ENCODE results near the gene PSMA3. TPM values are rescaled to one million over a fixed set of nuclear protein-coding genes. Genes with fewer than 3 reads are reported as not detected.

Gene PSMA3
- total and polyA plus RNA-seq, 9 of the 15 experiments (the other 6 are each of a cell fraction or from before 2014, with no cell fraction given) = 129 to 786 (median 319) TPM

GRCh38 chr14:58244556-58245387 is at the start of gene PSMA3 (continued):
- TF ChIP-seq, protein P1, sequence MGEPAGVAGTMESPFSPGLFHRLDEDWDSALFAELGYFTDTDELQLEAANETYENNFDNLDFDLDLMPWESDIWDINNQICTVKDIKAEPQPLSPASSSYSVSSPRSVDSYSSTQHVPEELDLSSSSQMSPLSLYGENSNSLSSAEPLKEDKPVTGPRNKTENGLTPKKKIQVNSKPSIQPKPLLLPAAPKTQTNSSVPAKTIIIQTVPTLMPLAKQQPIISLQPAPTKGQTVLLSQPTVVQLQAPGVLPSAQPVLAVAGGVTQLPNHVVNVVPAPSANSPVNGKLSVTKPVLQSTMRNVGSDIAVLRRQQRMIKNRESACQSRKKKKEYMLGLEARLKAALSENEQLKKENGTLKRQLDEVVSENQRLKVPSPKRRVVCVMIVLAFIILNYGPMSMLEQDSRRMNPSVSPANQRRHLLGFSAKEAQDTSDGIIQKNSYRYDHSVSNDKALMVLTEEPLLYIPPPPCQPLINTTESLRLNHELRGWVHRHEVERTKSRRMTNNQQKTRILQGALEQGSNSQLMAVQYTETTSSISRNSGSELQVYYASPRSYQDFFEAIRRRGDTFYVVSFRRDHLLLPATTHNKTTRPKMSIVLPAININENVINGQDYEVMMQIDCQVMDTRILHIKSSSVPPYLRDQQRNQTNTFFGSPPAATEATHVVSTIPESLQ (CRISPR knock-in tag; IDR thresholded peaks at IDR 0.05) = no peak
- TF ChIP-seq BACH1 (tag; IDR thresholded peaks at IDR 0.05) = peak; percentile 82
- TF ChIP-seq HDAC2 (IDR thresholded peaks at IDR 0.05) = peak; percentile 40; the same call in 1 of the 2 replicates
- TF ChIP-seq KDM5B (IDR thresholded peaks at IDR 0.05; ENCODE audit: insufficient replicate concordance, low read depth, low read length) = peak; percentile 83
- no peak for TF ChIP-seq FOXJ2 (tag; IDR thresholded peaks at IDR 0.05)
- 0 out of 2 replicates have a peak, but pooled peaks have one; percentile 25 for TF ChIP-seq ZBTB9 (CRISPR knock-in tag; IDR thresholded peaks at IDR 0.05)
- TF ChIP-seq, protein P2, sequence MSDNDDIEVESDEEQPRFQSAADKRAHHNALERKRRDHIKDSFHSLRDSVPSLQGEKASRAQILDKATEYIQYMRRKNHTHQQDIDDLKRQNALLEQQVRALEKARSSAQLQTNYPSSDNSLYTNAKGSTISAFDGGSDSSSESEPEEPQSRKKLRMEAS (CRISPR knock-in tag; IDR thresholded peaks at IDR 0.05) = peak; percentile 31
- TF ChIP-seq TEAD4 (IDR thresholded peaks at IDR 0.05; ENCODE audit: low read length) = peak; percentile 22; the same call in 1 of the 2 replicates
- TF ChIP-seq TEAD4 (CRISPR knock-in tag; IDR thresholded peaks at IDR 0.05; ENCODE audit: borderline replicate concordance) = no peak
- TF ChIP-seq, protein P3, sequence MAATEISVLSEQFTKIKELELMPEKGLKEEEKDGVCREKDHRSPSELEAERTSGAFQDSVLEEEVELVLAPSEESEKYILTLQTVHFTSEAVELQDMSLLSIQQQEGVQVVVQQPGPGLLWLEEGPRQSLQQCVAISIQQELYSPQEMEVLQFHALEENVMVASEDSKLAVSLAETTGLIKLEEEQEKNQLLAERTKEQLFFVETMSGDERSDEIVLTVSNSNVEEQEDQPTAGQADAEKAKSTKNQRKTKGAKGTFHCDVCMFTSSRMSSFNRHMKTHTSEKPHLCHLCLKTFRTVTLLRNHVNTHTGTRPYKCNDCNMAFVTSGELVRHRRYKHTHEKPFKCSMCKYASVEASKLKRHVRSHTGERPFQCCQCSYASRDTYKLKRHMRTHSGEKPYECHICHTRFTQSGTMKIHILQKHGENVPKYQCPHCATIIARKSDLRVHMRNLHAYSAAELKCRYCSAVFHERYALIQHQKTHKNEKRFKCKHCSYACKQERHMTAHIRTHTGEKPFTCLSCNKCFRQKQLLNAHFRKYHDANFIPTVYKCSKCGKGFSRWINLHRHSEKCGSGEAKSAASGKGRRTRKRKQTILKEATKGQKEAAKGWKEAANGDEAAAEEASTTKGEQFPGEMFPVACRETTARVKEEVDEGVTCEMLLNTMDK (IDR thresholded peaks at IDR 0.05; ENCODE audit: borderline replicate concordance, insufficient read depth, low read depth, low read length, poor library complexity, severe bottlenecking) = peak; percentile 30
- peak; percentile 18; the same call in 1 of the 2 replicates for TF ChIP-seq CREB3L1 (IDR thresholded peaks at IDR 0.05; ENCODE audit: borderline replicate concordance, low read depth)
- no peak for TF ChIP-seq ZNF12 (CRISPR knock-in tag; IDR thresholded peaks at IDR 0.05)
- peak; percentile 77 for TF ChIP-seq MBD2 (IDR thresholded peaks at IDR 0.05; ENCODE audit: borderline replicate concordance, low read depth)
- TF ChIP-seq EP400 (IDR thresholded peaks at IDR 0.05) = peak; percentile 89
- peak in 1 of 2 experiments; percentile 75; a peak in 2 of 4 replicates for TF ChIP-seq MAZ (CRISPR knock-in tag; conservative IDR thresholded peaks at IDR 0.05 in 1 of 2, IDR thresholded peaks at IDR 0.05 in 1 of 2)
- no peak for TF ChIP-seq MCM7 (IDR thresholded peaks at IDR 0.05)
- peak; percentile 58; the same call in 1 of the 2 replicates for TF ChIP-seq NFE2L1 (tag; IDR thresholded peaks at IDR 0.05; ENCODE audit: borderline replicate concordance, low read depth)
- TF ChIP-seq ZEB2 (IDR thresholded peaks at IDR 0.05) = 0 out of 2 replicates have a peak, but pooled peaks have one; percentile 60
- TF ChIP-seq SIN3A (IDR thresholded peaks at IDR 0.05; ENCODE audit: borderline replicate concordance in 2 of 2, control insufficient read depth in 1 of 2, low read depth in 2 of 2, low read length in 2 of 2) = peak in 1 of 2 experiments; percentile 66; a peak in 1 of 4 replicates

Data from K562 (cell line).